Lung (tissue), 12 donors: ENCODE results near the gene CA10. TPM values are rescaled to one million over a fixed set of nuclear protein-coding genes. Genes with fewer than 3 reads are reported as not detected.

Experiments
- ATAC-seq: fragments of 200-7000 bp; cut with Tn5 transposase; one replicate; pipeline ENCODE4 v1.9.1; 2020; ENCODE audit warnings: moderate number of reproducible peaks; ENCODE audit not compliant: insufficient read depth, low FRiP score
- DNase-seq, 3 donors: peaks; one replicate each; pipeline ENCODE4 v3.0.0-alpha.2; 2013 to 2017
- H3K27ac ChIP-seq, 2 donors: one replicate each; pipeline ENCODE4 v1.5.1; 2013; ENCODE audit warnings: mild to moderate bottlenecking in 2 of 2, moderate library complexity in 2 of 2, control low read depth in 1 of 2, inconsistent platforms in 1 of 2, low read depth in 1 of 2, low read length in 1 of 2
- H3K27me3 ChIP-seq, 3 donors: one replicate each; pipeline ENCODE4 v1.5.1; 2013; ENCODE audit warnings: low read length in 2 of 3; ENCODE audit not compliant: control insufficient read depth in 3 of 3, insufficient read depth in 3 of 3
- H3K36me3 ChIP-seq, 4 donors: one replicate each; pipeline ENCODE4 v1.5.1; 2013; ENCODE audit warnings: low read length in 4 of 4, mild to moderate bottlenecking in 1 of 4, moderate library complexity in 1 of 4; ENCODE audit not compliant: control insufficient read depth in 4 of 4, insufficient read depth in 4 of 4
- H3K4me1 ChIP-seq, 5 donors: one replicate each; pipeline ENCODE4 v1.5.1; 2013; ENCODE audit warnings: low read length in 5 of 5, mild to moderate bottlenecking in 2 of 5, moderate library complexity in 1 of 5; ENCODE audit not compliant: control insufficient read depth in 5 of 5, insufficient read depth in 5 of 5
- H3K4me3 ChIP-seq: one replicate; pipeline ENCODE4 v1.5.1; 2013; ENCODE audit warnings: mild to moderate bottlenecking, control low read depth, moderate library complexity
- H3K9ac ChIP-seq, 2 donors: one replicate each; pipeline ENCODE4 v1.5.1; 2013; ENCODE audit warnings: low read length in 2 of 2, control low read depth in 1 of 2; ENCODE audit not compliant: insufficient read depth in 1 of 2
- H3K9me3 ChIP-seq, 4 donors: one replicate each; pipeline ENCODE4 v1.5.1; 2013; ENCODE audit warnings: low read length in 3 of 4, mild to moderate bottlenecking in 1 of 4, moderate library complexity in 1 of 4; ENCODE audit not compliant: control insufficient read depth in 4 of 4, insufficient read depth in 3 of 4
- WGBS, 2 donors: extraction: QIAGEN DNeasy Blood & Tissue Kit; methylation state at CpG; one replicate each; pipeline ENCODE4 v1.1.7; 2013; 5-methylcytosine and 5-hydroxymethylcytosine counted together
- polyA plus RNA-seq, 2 donors: library from polyadenylated mRNA; stranded (reverse); fragments of 200-250 nt; gene quantifications; one replicate each; pipeline ENCODE4 v1.2.1, GENCODE V29; 2013
- total RNA-seq, 2 donors: library from RNA; depleted of rRNA in 1 of 2; stranded (reverse); fragments of >200 nt in 1 of 2; gene quantifications; one replicate each; pipeline ENCODE4 v1.2.1, GENCODE V29; 2014 to 2021
- TF ChIP-seq, protein P1 (sequence below): IDR thresholded peaks from 2 replicates; pipeline ENCODE4 v1.5.1; 2012; ENCODE audit warnings: mild to moderate bottlenecking; ENCODE audit errors: control extremely low read depth, extremely low read depth
- donor health status: control.
- donor health status: control.
- donor health status: Bipolar disorder and iron deficiency.
- donor health status: healthy.
- donor health status: DM: yes; HTN: yes; CAD: no.

The CA10 gene
- total and polyA plus RNA-seq, 4 donors: 0.04 to 0.17 TPM; not detected in 2

DNA sequence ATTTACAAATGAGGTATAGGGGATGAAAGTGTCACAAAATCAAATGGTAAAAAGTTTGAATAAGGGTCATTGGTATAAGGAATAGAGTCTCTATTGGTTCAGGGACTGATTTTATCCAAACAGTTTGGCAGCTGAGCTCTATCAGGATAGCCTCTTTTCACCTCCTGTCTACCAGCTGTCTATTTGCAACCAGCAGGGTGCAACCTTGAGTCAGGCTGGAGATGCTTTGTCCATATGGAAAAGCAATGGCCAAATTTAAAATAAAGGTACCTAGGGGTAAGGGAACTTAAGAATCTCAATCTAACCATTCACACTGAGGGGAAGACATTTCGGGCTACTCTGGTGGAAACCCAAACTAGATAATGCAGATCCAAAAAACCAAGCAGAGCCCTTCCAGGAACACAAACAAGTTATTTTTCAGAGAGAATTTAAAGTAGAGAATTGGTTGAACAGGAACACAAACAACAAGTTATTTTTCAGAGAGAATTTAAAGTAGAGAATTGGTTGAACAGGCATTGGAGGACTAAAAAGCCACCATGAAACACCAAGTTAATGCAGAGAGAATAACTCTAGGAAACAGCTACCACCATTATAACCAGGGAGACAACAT lies 12.6 kb upstream of the CA10 start:
- H3K4me1 ChIP-seq: no peaks in the 10 kb centered on the region
- DNase-seq (peak in 2 of 3 donors; percentile 35 to 41), ATAC-seq (no peak)
- H3K9me3 ChIP-seq: no peaks in the 10 kb centered on the region
- no peak overlapping the region for H3K4me3 ChIP-seq
- WGBS, 2 donors: 72 to 76% methylated on average over 1 of the region's 1 CpG
- TF ChIP-seq, protein P1, sequence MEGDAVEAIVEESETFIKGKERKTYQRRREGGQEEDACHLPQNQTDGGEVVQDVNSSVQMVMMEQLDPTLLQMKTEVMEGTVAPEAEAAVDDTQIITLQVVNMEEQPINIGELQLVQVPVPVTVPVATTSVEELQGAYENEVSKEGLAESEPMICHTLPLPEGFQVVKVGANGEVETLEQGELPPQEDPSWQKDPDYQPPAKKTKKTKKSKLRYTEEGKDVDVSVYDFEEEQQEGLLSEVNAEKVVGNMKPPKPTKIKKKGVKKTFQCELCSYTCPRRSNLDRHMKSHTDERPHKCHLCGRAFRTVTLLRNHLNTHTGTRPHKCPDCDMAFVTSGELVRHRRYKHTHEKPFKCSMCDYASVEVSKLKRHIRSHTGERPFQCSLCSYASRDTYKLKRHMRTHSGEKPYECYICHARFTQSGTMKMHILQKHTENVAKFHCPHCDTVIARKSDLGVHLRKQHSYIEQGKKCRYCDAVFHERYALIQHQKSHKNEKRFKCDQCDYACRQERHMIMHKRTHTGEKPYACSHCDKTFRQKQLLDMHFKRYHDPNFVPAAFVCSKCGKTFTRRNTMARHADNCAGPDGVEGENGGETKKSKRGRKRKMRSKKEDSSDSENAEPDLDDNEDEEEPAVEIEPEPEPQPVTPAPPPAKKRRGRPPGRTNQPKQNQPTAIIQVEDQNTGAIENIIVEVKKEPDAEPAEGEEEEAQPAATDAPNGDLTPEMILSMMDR: no peak
- H3K36me3 ChIP-seq: no peaks in the 10 kb centered on the region
- no peaks in the 10 kb centered on the region for H3K27me3 ChIP-seq
- H3K9ac ChIP-seq: no peak overlapping the region
- no peak overlapping the region for H3K27ac ChIP-seq

DNA sequence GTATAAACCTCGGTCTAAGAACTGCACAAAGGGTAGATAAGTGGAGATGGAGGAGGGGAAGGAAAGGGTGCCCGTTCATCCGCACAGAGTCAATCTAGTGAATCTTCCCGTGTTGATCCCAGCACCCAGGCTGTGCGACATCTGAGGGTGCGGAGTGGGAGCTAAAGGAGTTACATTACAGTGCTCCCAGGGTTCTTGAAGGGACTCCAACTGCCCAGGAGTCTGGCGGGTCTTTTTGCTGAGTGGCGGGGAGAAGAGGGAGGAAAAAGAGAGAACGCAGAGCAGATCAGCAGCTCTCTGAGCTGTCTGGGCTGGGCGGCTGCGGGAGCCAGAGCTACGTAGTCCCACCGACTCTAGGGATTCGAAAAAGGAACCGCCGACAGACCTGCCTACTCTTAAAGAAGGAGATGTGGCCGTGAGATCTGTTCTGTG lies 1.6 kb upstream of the CA10 start:
- Histone ChIP-seq H3K27ac (no peak overlapping the region), H3K36me3 (no peaks in the 10 kb centered on the region), H3K9me3 (peaks cover 0 to 15% (median 0%) of the 10 kb centered on the region in 4 donors), H3K9ac (no peak overlapping the region), H3K27me3 (peaks cover 19 to 51% (median 44%) of the 10 kb centered on the region in 3 donors), H3K4me3 (no peak overlapping the region), H3K4me1 (peaks cover 0 to 6% (median 0%) of the 10 kb centered on the region in 5 donors)
- TF ChIP-seq, protein P1: no peak
- DNase-seq: no peak
- no peak for ATAC-seq
- 10 to 21% methylated on average over 17 of the region's 17 CpGs for whole genome bisulfite sequencing, 2 donors

- Histone ChIP-seq H3K4me1 (peaks cover 0 to 6% (median 0%) of the 10 kb centered on the region in 5 donors), H3K9me3 (peaks cover 0 to 15% (median 0%) of the 10 kb centered on the region in 4 donors), H3K36me3 (no peaks in the 10 kb centered on the region), H3K27ac (no peak overlapping the region), H3K27me3 (peaks cover 19 to 58% (median 47%) of the 10 kb centered on the region in 3 donors), H3K9ac (no peak overlapping the region), H3K4me3 (no peak overlapping the region)
- no peak for ATAC-seq
- TF ChIP-seq, protein P1: no peak
- no peak for DNase-seq
- WGBS, 2 donors: 12% methylated on average over 40 of the region's 40 CpGs
Measured at GRCh38 chr17:52159246-52160135, 977 bp upstream of the CA10 start.
